DMS53 treated with DMSO at 0.1 percent for 48 hours (cell line): ENCODE data around the gene FRS2.

Source experiments
- DNase-seq: peaks from one replicate; lab custom pipeline; 2025; ENCODE audit not compliant: unreplicated experiment; lab: John Stamatoyannopoulos, UW

The FRS2 gene

GRCh38 chr12:69497308-69498026 lies 27.3 kb downstream of the FRS2 start:
- DNase-seq = no peak

- no peak for DNase-seq
Measured at GRCh38 chr12:69500631-69501030, 30.4 kb downstream of the FRS2 start.

GRCh38 chr12:69501154-69501895 lies 31.1 kb downstream of the FRS2 start:
- DNase-seq = no peak

GRCh38 chr12:69502345-69503081 lies 32.3 kb downstream of the FRS2 start:
- DNase-seq = no peak

GRCh38 chr12:69508091-69508490 lies 37.9 kb downstream of the FRS2 start:
- no peak for DNase-seq

- DNase-seq = no peak
Measured at GRCh38 chr12:69508621-69509020, 38.4 kb downstream of the FRS2 start.

GRCh38 chr12:69509308-69509736 lies 39.1 kb downstream of the FRS2 start:
- DNase-seq = no peak

- DNase-seq = no peak
Measured at GRCh38 chr12:69509904-69510827, 40.0 kb downstream of the FRS2 start.

GRCh38 chr12:69511016-69511415 lies 40.8 kb downstream of the FRS2 start:
- no peak for DNase-seq

GRCh38 chr12:69511469-69512267 lies 41.5 kb downstream of the FRS2 start:
- DNase-seq = no peak

GRCh38 chr12:69512820-69513219 lies 42.6 kb downstream of the FRS2 start:
- DNase-seq = no peak

GRCh38 chr12:69513297-69513696 lies 43.1 kb downstream of the FRS2 start:
- no peak for DNase-seq

- no peak for DNase-seq
Measured at GRCh38 chr12:69514111-69514510, 43.9 kb downstream of the FRS2 start.

- no peak for DNase-seq
Measured at GRCh38 chr12:69514845-69515244, 44.7 kb downstream of the FRS2 start.

GRCh38 chr12:69515394-69515930 lies 45.3 kb downstream of the FRS2 start:
- DNase-seq = peak; percentile 48

- DNase-seq = no peak
Measured at GRCh38 chr12:69516950-69517349, 46.8 kb downstream of the FRS2 start.

GRCh38 chr12:69517406-69517805 lies 47.2 kb downstream of the FRS2 start:
- DNase-seq = no peak

GRCh38 chr12:69519871-69520270 lies 49.7 kb downstream of the FRS2 start:
- DNase-seq = no peak

- no peak for DNase-seq
Measured at GRCh38 chr12:69523433-69524330, 53.5 kb downstream of the FRS2 start.
